ENCODE data around the gene CATSPER3. TPM values are rescaled to one million over a fixed set of nuclear protein-coding genes. Genes with fewer than 3 reads are reported as not detected.
"Not testable (repeated sequence)": the region's sequence is repeated elsewhere in the genome, so short reads cannot be mapped to it uniquely, and the experiment has no call there.

The CATSPER3 gene
- total RNA-seq, 2 experiments from 2014 or later: 0.56 TPM; not detected in 1

DNA sequence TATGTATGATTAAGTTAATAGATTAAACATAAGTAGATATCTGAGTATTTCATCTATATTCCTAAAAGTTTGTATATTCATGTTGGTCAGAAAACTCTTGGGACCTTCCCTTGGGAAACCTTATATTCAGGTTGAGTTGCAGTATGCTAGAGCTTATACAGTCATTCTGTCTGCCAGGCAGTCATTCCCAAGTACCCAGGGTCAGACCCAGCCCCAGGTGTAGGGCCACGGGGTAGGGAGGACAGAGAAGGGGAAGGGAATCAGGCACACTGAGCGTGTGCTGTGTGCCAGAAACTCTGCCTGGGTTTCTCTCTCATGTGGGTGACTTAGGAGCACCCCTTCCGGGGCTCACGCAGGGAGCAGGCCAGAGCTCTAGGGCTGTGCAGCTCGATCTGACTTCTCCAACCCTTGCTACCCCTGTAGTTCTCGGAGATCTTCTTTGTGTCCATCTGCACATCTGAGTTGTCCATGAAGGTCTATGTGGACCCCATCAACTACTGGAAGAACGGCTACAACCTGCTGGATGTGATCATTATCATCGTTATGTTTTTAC lies 28.2 kb downstream of the CATSPER3 start:
- TF ChIP-seq, protein P1, sequence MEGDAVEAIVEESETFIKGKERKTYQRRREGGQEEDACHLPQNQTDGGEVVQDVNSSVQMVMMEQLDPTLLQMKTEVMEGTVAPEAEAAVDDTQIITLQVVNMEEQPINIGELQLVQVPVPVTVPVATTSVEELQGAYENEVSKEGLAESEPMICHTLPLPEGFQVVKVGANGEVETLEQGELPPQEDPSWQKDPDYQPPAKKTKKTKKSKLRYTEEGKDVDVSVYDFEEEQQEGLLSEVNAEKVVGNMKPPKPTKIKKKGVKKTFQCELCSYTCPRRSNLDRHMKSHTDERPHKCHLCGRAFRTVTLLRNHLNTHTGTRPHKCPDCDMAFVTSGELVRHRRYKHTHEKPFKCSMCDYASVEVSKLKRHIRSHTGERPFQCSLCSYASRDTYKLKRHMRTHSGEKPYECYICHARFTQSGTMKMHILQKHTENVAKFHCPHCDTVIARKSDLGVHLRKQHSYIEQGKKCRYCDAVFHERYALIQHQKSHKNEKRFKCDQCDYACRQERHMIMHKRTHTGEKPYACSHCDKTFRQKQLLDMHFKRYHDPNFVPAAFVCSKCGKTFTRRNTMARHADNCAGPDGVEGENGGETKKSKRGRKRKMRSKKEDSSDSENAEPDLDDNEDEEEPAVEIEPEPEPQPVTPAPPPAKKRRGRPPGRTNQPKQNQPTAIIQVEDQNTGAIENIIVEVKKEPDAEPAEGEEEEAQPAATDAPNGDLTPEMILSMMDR (IDR thresholded peaks at IDR 0.05): no peak
- H3K27me3 Mint-ChIP-seq: no peaks in the 10 kb centered on the region
- POLR2A ChIA-PET: no interaction called here
- Histone ChIP-seq H3K27ac (ENCODE audit: low read depth in 1 of 2, low read length in 2 of 2) (no peak overlapping the region), H3K4me1 (ENCODE audit: insufficient read depth, low read length) (no peaks in the 10 kb centered on the region), H3K9me3 (ENCODE audit: control insufficient read depth in 1 of 2, insufficient read depth in 1 of 2, low read length in 2 of 2) (no peaks in the 10 kb centered on the region), H3K4me3 (ENCODE audit: low read length) (no peak overlapping the region), H3K36me3 (ENCODE audit: insufficient read depth, low read length) (no peaks in the 10 kb centered on the region), H3K27me3 (ENCODE audit: control insufficient read depth in 1 of 2, insufficient read depth in 2 of 2, low read length in 2 of 2) (no peaks in the 10 kb centered on the region)
- no peaks in the 10 kb centered on the region for H3K36me3 Mint-ChIP-seq (ENCODE audit: low read depth)
- H3K9me3 Mint-ChIP-seq: no peaks in the 10 kb centered on the region
- H3K4me1 Mint-ChIP-seq (ENCODE audit: low read depth): no peaks in the 10 kb centered on the region
- no peak overlapping the region for H3K4me3 Mint-ChIP-seq
- CTCF ChIA-PET: no interaction called here
- no peak overlapping the region for H3K27ac Mint-ChIP-seq
- ATAC-seq (ENCODE audit: poor library complexity) (no peak), DNase-seq (no peak)
- intact Hi-C loops (cut with DNase I, micrococcal nuclease): no loop called here

DNA sequence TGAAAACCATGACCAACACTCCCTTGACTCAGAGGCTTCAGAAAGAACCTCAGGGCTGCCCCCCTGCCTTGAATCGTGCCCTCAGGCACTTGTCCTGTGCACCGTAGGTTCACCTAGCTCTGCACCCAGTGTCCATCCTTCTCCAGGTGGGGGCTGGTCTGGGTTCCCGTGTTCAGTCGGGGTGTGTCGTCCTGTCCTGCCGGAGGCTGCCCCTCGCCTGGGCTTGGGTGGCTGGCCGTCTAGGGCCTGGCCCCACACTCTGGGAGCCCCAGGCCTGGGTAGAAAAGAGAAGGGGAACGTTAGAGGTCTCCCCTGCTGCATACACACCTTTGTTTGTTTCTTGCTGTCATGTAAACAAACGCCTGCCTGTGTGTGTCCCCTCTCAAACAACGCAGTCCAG lies 29.3 kb downstream of the CATSPER3 start:
- intact Hi-C loops (cut with DNase I, micrococcal nuclease): no loop called here
- no peaks in the 10 kb centered on the region for H3K9me3 ChIP-seq (ENCODE audit: control insufficient read depth in 1 of 2, insufficient read depth in 1 of 2, low read length in 2 of 2)

DNA sequence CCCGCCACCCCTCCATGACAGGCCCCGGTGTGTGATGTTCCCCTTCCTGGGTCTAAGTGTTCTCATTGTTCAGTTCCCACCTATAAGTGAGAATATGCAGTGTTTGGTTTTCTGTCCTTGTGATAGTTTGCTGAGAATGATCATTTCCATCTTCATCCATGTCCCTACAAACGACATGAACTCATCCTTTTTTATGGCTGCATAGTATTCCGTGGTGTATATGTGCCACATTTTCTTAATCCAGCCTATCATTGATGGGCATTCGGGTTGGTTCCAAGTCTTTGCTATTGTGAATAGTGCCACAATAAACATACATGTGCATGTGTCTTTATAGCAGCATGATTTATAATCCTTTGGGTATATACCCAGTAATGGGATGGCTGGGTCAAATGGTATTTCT lies 30.4 kb downstream of the CATSPER3 start:
- H3K4me3 Mint-ChIP-seq; H3K27ac ChIP-seq (ENCODE audit: low read depth in 1 of 2, low read length in 2 of 2); H3K27me3 Mint-ChIP-seq; POLR2A ChIA-PET; DNase-seq; intact Hi-C loops (cut with DNase I, micrococcal nuclease); H3K9me3 ChIP-seq (ENCODE audit: control insufficient read depth in 1 of 2, insufficient read depth in 1 of 2, low read length in 2 of 2); H3K27ac Mint-ChIP-seq; H3K27me3 ChIP-seq (ENCODE audit: control insufficient read depth in 1 of 2, insufficient read depth in 2 of 2, low read length in 2 of 2); ATAC-seq (ENCODE audit: poor library complexity); CTCF ChIA-PET; H3K4me3 ChIP-seq (ENCODE audit: low read length); H3K36me3 Mint-ChIP-seq (ENCODE audit: low read depth); H3K36me3 ChIP-seq (ENCODE audit: insufficient read depth, low read length); H3K9me3 Mint-ChIP-seq; H3K4me1 ChIP-seq (ENCODE audit: insufficient read depth, low read length); H3K4me1 Mint-ChIP-seq (ENCODE audit: low read depth): not testable (repeated sequence)

More for the DNA sequence above, 29.3 kb downstream of the CATSPER3 start:
- Mint-ChIP-seq H3K27ac (no peak overlapping the region), H3K36me3 (ENCODE audit: low read depth) (no peaks in the 10 kb centered on the region), H3K27me3 (no peaks in the 10 kb centered on the region), H3K9me3 (no peaks in the 10 kb centered on the region), H3K4me1 (ENCODE audit: low read depth) (no peaks in the 10 kb centered on the region), H3K4me3 (no peak overlapping the region)
- Histone ChIP-seq H3K36me3 (ENCODE audit: insufficient read depth, low read length) (no peaks in the 10 kb centered on the region), H3K27ac (ENCODE audit: low read depth in 1 of 2, low read length in 2 of 2) (no peak overlapping the region), H3K27me3 (ENCODE audit: control insufficient read depth in 1 of 2, insufficient read depth in 2 of 2, low read length in 2 of 2) (no peaks in the 10 kb centered on the region), H3K4me1 (ENCODE audit: insufficient read depth, low read length) (no peaks in the 10 kb centered on the region), H3K4me3 (ENCODE audit: low read length) (no peak overlapping the region)
- POLR2A ChIA-PET: no interaction called here
- CTCF ChIA-PET: no interaction called here
- TF ChIP-seq, protein P1 (IDR thresholded peaks at IDR 0.05): no peak
- no peak for DNase-seq
- no peak for ATAC-seq (ENCODE audit: poor library complexity)

DNA sequence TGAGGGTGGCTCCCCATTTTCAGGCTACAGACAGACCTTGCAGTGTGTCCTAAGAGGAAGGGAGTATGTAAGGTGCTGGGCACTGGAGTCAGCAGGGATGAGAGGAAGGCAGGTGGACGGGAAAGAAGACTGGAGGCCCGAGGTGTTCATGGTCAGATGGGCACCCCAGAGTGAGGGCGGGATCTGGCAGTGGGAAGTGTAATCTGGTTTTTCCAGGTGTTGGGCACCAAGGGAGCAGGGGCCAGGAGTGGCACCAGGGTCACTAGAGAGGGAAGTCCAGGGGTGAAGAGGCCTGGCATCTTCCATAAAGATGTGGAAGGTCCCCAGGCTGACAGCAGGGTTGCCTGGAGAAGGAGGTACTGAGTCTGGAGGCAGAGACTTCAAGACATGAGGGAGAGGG lies 36.7 kb downstream of the CATSPER3 start:
- H3K4me3 ChIP-seq (ENCODE audit: low read length): no peak overlapping the region
- no peaks in the 10 kb centered on the region for H3K9me3 Mint-ChIP-seq
- no peak overlapping the region for H3K27ac ChIP-seq (ENCODE audit: low read depth in 1 of 2, low read length in 2 of 2)
- no peaks in the 10 kb centered on the region for H3K36me3 Mint-ChIP-seq (ENCODE audit: low read depth)
- POLR2A ChIA-PET: no interaction called here
- H3K27ac Mint-ChIP-seq: no peak overlapping the region
- no peaks in the 10 kb centered on the region for H3K4me1 Mint-ChIP-seq (ENCODE audit: low read depth)
- DNase-seq: no peak
- no peak overlapping the region for H3K4me3 Mint-ChIP-seq
- no peaks in the 10 kb centered on the region for H3K36me3 ChIP-seq (ENCODE audit: insufficient read depth, low read length)
- no peaks in the 10 kb centered on the region for H3K27me3 ChIP-seq (ENCODE audit: control insufficient read depth in 1 of 2, insufficient read depth in 2 of 2, low read length in 2 of 2)
- intact Hi-C loops (cut with DNase I, micrococcal nuclease): no loop called here
- TF ChIP-seq, protein P1 (IDR thresholded peaks at IDR 0.05): no peak
- no peaks in the 10 kb centered on the region for H3K4me1 ChIP-seq (ENCODE audit: insufficient read depth, low read length)
- CTCF ChIA-PET: no interaction called here
- peaks cover 0 to 6% of the 10 kb centered on the region in 2 experiments for H3K9me3 ChIP-seq (ENCODE audit: control insufficient read depth in 1 of 2, insufficient read depth in 1 of 2, low read length in 2 of 2)
- no peaks in the 10 kb centered on the region for H3K27me3 Mint-ChIP-seq
- no peak for ATAC-seq (ENCODE audit: poor library complexity)

Data from CD4-positive, alpha-beta T cell (primary cell).